Measurements from ENCODE around the gene TSTD1. TPM values are rescaled to one million over a fixed set of nuclear protein-coding genes. Genes with fewer than 3 reads are reported as not detected.
"Not testable (repeated sequence)": the region's sequence is repeated elsewhere in the genome, so short reads cannot be mapped to it uniquely, and the experiment has no call there.

The TSTD1 gene
- total and polyA plus RNA-seq, 12 donors: 46.3 to 280 (median 93.3) TPM

GRCh38 chr1:161033751-161034150 is 5.0 kb downstream of the TSTD1 start:
- Histone ChIP-seq H3K9me3 (replicated peaks in 1 of 3) (no peaks in the 10 kb centered on the region), H3K27me3 (no peaks in the 10 kb centered on the region), H3K4me1 (replicated peaks in 1 of 2) (peaks cover 9 to 28% of the 10 kb centered on the region in 2 donors), H3K27ac (peak overlapping the region in 1 of 5 donors; percentile 28), H3K4me3 (no peak overlapping the region), H3K36me3 (replicated peaks in 1 of 2) (no peaks in the 10 kb centered on the region)
- 95 to 100% (median 98%) methylated on average over 3 of the region's 3 CpGs for WGBS, 4 donors
- TF ChIP-seq POLR2A (IDR thresholded peaks at IDR 0.05): no peak
- TF ChIP-seq CTCF (IDR thresholded peaks at IDR 0.05): no peak
- DNase-seq: no peak
- intact Hi-C loops (cut with DNase I): no loop called here

GRCh38 chr1:161032409-161032808 is 6.4 kb downstream of the TSTD1 start:
- DNase-seq: peak in 4 of 7 donors; percentile 31 to 63 (median 42)
- Histone ChIP-seq H3K4me1 (replicated peaks in 1 of 2) (peaks cover 5 to 20% of the 10 kb centered on the region in 2 donors), H3K27ac (peak overlapping the region; percentile 24 to 80 (median 57)), H3K27me3 (no peaks in the 10 kb centered on the region), H3K9me3 (replicated peaks in 1 of 3) (no peaks in the 10 kb centered on the region), H3K4me3 (no peak overlapping the region), H3K36me3 (replicated peaks in 1 of 2) (no peaks in the 10 kb centered on the region)
- WGBS, 4 donors: 21 to 36% (median 29%) methylated on average over 1 of the region's 1 CpG
- intact Hi-C loops (cut with DNase I): no loop called here
- no peak for TF ChIP-seq POLR2A (IDR thresholded peaks at IDR 0.05)
- TF ChIP-seq CTCF (IDR thresholded peaks at IDR 0.05): no peak

DNA sequence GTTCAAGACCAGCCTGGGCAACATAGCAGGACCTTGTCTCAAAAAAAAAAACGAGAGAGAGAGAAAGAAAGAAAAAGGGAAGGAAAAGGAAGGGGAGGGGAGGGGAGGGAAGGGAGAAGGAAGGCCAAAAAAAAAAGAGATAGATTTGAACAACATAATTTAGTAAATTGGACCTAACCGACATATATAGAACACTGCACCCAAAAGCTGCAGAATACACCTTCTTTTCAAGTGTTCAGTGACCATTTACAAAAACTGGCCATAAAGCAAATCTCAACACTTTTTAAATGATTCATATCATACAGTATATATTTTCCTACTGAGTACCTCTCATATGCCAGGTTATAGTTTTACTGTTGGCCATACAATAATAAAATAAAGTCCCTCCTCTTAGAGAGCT is 6.9 kb downstream of the TSTD1 start:
- 56 to 78% (median 67%) methylated on average over 2 of the region's 2 CpGs for WGBS, 4 donors
- no peaks in the 10 kb centered on the region for H3K9me3 ChIP-seq (replicated peaks in 1 of 3)
- no peaks in the 10 kb centered on the region for H3K36me3 ChIP-seq (replicated peaks in 1 of 2)
- intact Hi-C loops (cut with DNase I): no loop called here
- peaks cover 5 to 20% of the 10 kb centered on the region in 2 donors for H3K4me1 ChIP-seq (replicated peaks in 1 of 2)
- no peak overlapping the region for H3K4me3 ChIP-seq
- H3K27ac ChIP-seq: peak overlapping the region in 4 of 5 donors; percentile 52 to 80 (median 60)
- TF ChIP-seq CTCF (IDR thresholded peaks at IDR 0.05) (no peak), POLR2A (IDR thresholded peaks at IDR 0.05) (no peak)
- DNase-seq: no peak
- H3K27me3 ChIP-seq: no peaks in the 10 kb centered on the region

GRCh38 chr1:161029466-161029865 is 9.3 kb downstream of the TSTD1 start:
- DNase-seq: not testable (repeated sequence)
- 96 to 97% methylated on average over 32 of the region's 32 CpGs; no CpG with 5 or more reads in 2 of the 4 donors for WGBS, 4 donors

GRCh38 chr1:161026954-161027353 is 11.8 kb downstream of the TSTD1 start:
- H3K9me3 ChIP-seq (replicated peaks in 1 of 3); DNase-seq; H3K4me3 ChIP-seq; H3K36me3 ChIP-seq (replicated peaks in 1 of 2); H3K27me3 ChIP-seq; H3K4me1 ChIP-seq (replicated peaks in 1 of 2); H3K27ac ChIP-seq; intact Hi-C loops (cut with DNase I): not testable (repeated sequence)
- WGBS, 4 donors: 58 to 76% (median 65%) methylated on average over 1 of the region's 1 CpG

More at GRCh38 chr1:161029466-161029865, 9.3 kb downstream of the TSTD1 start:
- H3K4me1 ChIP-seq (replicated peaks in 1 of 2): peaks cover 5 to 20% of the 10 kb centered on the region in 2 donors
- H3K36me3 ChIP-seq (replicated peaks in 1 of 2); H3K27ac ChIP-seq; H3K4me3 ChIP-seq; intact Hi-C loops (cut with DNase I); H3K9me3 ChIP-seq (replicated peaks in 1 of 3); H3K27me3 ChIP-seq: not testable (repeated sequence)

- H3K9me3 ChIP-seq (replicated peaks in 1 of 3); H3K27me3 ChIP-seq; intact Hi-C loops (cut with DNase I); H3K27ac ChIP-seq; H3K4me3 ChIP-seq; H3K36me3 ChIP-seq (replicated peaks in 1 of 2); DNase-seq: not testable (repeated sequence)
- H3K4me1 ChIP-seq (replicated peaks in 1 of 2): peaks cover 14 to 31% of the 10 kb centered on the region in 2 donors
- 88 to 92% (median 91%) methylated on average over 12 of the region's 12 CpGs for WGBS, 4 donors
These were observed 16.3 kb downstream of the TSTD1 start for GRCh38 chr1:161022432-161022831.
